Astrocyte of the cerebellum (primary cell): ENCODE results near the gene PHF2.

Experiments used
- DNase-seq: peaks from one replicate; pipeline ENCODE4 v3.0.0-alpha.2; 2011; ENCODE audit warnings: low read depth
- H3K4me3 ChIP-seq: 2 replicates; pipeline ENCODE4 v1.5.1; 2011; ENCODE audit warnings: mild to moderate bottlenecking, low read depth, low read length, moderate library complexity
- in situ Hi-C: cut with HindIII; loops from 2 replicates; pipeline ENCODE4 v1.10.0; 2017; ENCODE audit warnings: low sequenced_read_pairs
- TF ChIP-seq, protein P1 (sequence below): IDR thresholded peaks from 2 replicates; pipeline ENCODE4 v1.5.1; 2012; ENCODE audit warnings: low read length, low read depth, moderate library complexity, mild to moderate bottlenecking; ENCODE audit errors: missing control alignments

Gene PHF2

DNA sequence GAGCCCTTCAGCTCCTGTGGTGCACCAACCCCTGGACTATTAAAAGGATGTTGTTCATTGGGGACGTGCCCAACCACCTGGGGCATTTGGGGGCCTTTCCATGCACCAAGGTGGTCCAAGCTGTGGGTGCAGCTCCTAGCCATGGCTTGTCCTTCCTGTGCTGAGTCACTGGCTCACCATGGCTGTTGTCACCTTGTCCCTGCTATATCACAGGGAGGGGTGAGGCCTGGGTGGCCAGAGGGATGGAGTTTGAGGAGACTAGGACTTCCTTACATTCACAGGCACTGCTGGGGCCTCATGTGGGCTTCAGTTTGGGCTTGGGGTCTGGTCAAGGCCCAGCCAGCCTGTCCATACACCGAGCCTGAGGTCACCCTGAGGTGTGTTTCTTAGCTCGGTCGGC, 45.5 kb downstream of the PHF2 start:
- H3K4me3 ChIP-seq, result no peak overlapping the region
- DNase-seq, result no peak

GRCh38 chr9:93622691-93623090, 46.3 kb downstream of the PHF2 start:
- in situ Hi-C loops, result no loop called here
- H3K4me3 ChIP-seq, result no peak overlapping the region
- no peak for DNase-seq
- TF ChIP-seq, protein P1, sequence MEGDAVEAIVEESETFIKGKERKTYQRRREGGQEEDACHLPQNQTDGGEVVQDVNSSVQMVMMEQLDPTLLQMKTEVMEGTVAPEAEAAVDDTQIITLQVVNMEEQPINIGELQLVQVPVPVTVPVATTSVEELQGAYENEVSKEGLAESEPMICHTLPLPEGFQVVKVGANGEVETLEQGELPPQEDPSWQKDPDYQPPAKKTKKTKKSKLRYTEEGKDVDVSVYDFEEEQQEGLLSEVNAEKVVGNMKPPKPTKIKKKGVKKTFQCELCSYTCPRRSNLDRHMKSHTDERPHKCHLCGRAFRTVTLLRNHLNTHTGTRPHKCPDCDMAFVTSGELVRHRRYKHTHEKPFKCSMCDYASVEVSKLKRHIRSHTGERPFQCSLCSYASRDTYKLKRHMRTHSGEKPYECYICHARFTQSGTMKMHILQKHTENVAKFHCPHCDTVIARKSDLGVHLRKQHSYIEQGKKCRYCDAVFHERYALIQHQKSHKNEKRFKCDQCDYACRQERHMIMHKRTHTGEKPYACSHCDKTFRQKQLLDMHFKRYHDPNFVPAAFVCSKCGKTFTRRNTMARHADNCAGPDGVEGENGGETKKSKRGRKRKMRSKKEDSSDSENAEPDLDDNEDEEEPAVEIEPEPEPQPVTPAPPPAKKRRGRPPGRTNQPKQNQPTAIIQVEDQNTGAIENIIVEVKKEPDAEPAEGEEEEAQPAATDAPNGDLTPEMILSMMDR, result no peak

More for the DNA sequence above, 45.5 kb downstream of the PHF2 start:
- in situ Hi-C loops, result no loop called here
- TF ChIP-seq, protein P1, result no peak

GRCh38 chr9:93623753-93624152, 47.4 kb downstream of the PHF2 start:
- DNase-seq, result no peak
- in situ Hi-C loops, result no loop called here
- no peak overlapping the region for H3K4me3 ChIP-seq
- TF ChIP-seq, protein P1, result no peak

DNA sequence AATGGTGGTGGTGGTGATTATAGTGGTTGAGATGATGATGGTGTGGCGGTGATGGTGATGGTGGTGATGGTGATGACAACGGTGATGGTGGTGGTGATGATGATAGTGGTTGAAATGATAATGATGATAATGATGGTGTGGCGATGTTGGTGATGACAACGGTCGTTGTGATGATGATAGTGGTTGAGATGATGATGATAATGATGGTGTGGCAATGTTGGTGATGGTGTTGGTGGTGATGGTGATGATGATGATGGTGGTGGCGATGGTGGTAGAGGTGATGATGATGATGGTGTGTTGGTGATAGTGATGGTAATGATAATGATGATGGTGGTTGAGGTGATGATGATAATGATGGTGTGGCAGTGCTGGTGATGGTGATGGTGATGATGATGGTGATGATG, 48.0 kb downstream of the PHF2 start:
- TF ChIP-seq, protein P1, result no peak
- no peak overlapping the region for H3K4me3 ChIP-seq
- DNase-seq, result no peak
- in situ Hi-C loops, result no loop called here

DNA sequence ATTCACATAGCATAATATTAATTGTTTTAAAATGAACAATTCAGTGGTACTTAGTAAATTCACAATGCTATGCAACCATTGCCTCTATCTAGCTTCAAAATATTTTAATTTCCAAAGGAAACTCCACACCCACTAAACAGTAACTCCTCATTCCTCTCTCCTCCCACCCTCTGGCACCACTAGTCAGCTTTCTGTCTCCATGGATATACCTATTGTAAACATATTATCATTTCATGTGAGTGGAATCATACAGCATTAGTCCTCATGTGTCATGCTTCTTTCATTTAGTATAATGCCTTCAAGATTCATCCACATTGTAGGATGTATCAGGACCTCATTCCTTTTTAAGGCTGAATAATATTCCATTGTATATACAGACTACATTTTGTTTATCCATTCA, 48.6 kb downstream of the PHF2 start:
- H3K4me3 ChIP-seq, result no peak overlapping the region
- DNase-seq, result no peak
- TF ChIP-seq, protein P1, result no peak
- in situ Hi-C loops, result no loop called here

DNA sequence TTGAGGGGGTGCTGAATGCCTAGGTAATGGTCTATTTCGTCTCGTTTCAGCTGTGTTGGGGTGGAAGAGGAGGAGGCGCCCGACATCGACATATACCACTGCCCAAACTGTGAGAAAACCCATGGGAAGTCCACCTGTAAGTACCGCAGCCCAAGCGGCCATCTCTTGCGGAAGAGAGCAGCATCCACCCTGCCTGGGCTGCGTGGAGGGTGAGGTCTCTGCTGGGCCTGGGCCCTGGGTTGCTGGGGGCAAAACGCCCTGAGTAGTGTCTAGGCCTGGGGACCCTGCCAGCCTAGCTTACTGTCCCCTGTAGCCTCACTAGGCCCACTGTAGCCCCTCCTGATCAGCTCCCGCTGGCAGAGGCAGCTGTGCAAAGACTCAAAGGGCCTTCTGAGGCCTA, 53.5 kb downstream of the PHF2 start:
- no peak overlapping the region for H3K4me3 ChIP-seq
- DNase-seq, result no peak
- TF ChIP-seq, protein P1, result no peak
- in situ Hi-C loops, result no loop called here

GRCh38 chr9:93630806-93631411, 54.5 kb downstream of the PHF2 start:
- DNase-seq, result no peak
- no peak overlapping the region for H3K4me3 ChIP-seq
- in situ Hi-C loops, result no loop called here
- TF ChIP-seq, protein P1, result no peak
